Measurements from ENCODE around the gene GRM7. TPM values are rescaled to one million over a fixed set of nuclear protein-coding genes. Genes with fewer than 3 reads are reported as not detected.

The GRM7 gene
- polyA plus RNA-seq, 1 experiment: not detected

GRCh38 chr3:7280318-7280717, 419.4 kb downstream of the GRM7 start:
- no peak for DNase-seq (ENCODE audit: low read depth, low spot score)
- Histone ChIP-seq H3K27ac (ENCODE audit: low read depth, low read length) (no peak overlapping the region), H3K27me3 (ENCODE audit: control insufficient read depth, insufficient read depth, low read length) (no peaks in the 10 kb centered on the region), H3K4me3 (ENCODE audit: low read depth, low read length) (no peak overlapping the region), H3K9me3 (ENCODE audit: control insufficient read depth, insufficient read depth, low read length) (peaks cover 4% of the 10 kb centered on the region; the same call in 1 of the 2 replicates)
- ChIA-PET CTCF (no interaction called here), POLR2A (no interaction called here)
- no peak for TF ChIP-seq CTCF (IDR thresholded peaks at IDR 0.05; ENCODE audit: low read depth, low read length)

- CTCF ChIA-PET: no interaction called here
Observed at GRCh38 chr3:7282988-7283387, 422.1 kb downstream of the GRM7 start.

GRCh38 chr3:7285505-7285904, 424.6 kb downstream of the GRM7 start:
- H3K9me3 ChIP-seq (ENCODE audit: control insufficient read depth, insufficient read depth, low read length): peaks cover 4% of the 10 kb centered on the region; the same call in 1 of the 2 replicates
- no peak overlapping the region for H3K4me3 ChIP-seq (ENCODE audit: low read depth, low read length)
- no peak for TF ChIP-seq CTCF (IDR thresholded peaks at IDR 0.05; ENCODE audit: low read depth, low read length)
- no peaks in the 10 kb centered on the region for H3K27me3 ChIP-seq (ENCODE audit: control insufficient read depth, insufficient read depth, low read length)
- H3K27ac ChIP-seq (ENCODE audit: low read depth, low read length): no peak overlapping the region
- ChIA-PET CTCF (no interaction called here), POLR2A (no interaction called here)
- DNase-seq (ENCODE audit: low read depth, low spot score): no peak

More at GRCh38 chr3:7282988-7283387, 422.1 kb downstream of the GRM7 start:
- Histone ChIP-seq H3K4me3 (ENCODE audit: low read depth, low read length) (no peak overlapping the region), H3K9me3 (ENCODE audit: control insufficient read depth, insufficient read depth, low read length) (peaks cover 4% of the 10 kb centered on the region; the same call in 1 of the 2 replicates), H3K27ac (ENCODE audit: low read depth, low read length) (no peak overlapping the region), H3K27me3 (ENCODE audit: control insufficient read depth, insufficient read depth, low read length) (no peaks in the 10 kb centered on the region)
- no peak for DNase-seq (ENCODE audit: low read depth, low spot score)
- TF ChIP-seq CTCF (IDR thresholded peaks at IDR 0.05; ENCODE audit: low read depth, low read length): no peak
- POLR2A ChIA-PET: no interaction called here

GRCh38 chr3:7288133-7288532, 427.2 kb downstream of the GRM7 start:
- Histone ChIP-seq H3K9me3 (ENCODE audit: control insufficient read depth, insufficient read depth, low read length) (peaks cover 10% of the 10 kb centered on the region), H3K27ac (ENCODE audit: low read depth, low read length) (no peak overlapping the region), H3K4me3 (ENCODE audit: low read depth, low read length) (no peak overlapping the region), H3K27me3 (ENCODE audit: control insufficient read depth, insufficient read depth, low read length) (no peaks in the 10 kb centered on the region)
- POLR2A ChIA-PET: no interaction called here
- CTCF ChIA-PET: no interaction called here
- no peak for TF ChIP-seq CTCF (IDR thresholded peaks at IDR 0.05; ENCODE audit: low read depth, low read length)
- no peak for DNase-seq (ENCODE audit: low read depth, low spot score)

- DNase-seq (ENCODE audit: low read depth, low spot score): no peak
- no peak overlapping the region for H3K27ac ChIP-seq (ENCODE audit: low read depth, low read length)
- peaks cover 12% of the 10 kb centered on the region for H3K9me3 ChIP-seq (ENCODE audit: control insufficient read depth, insufficient read depth, low read length)
- H3K27me3 ChIP-seq (ENCODE audit: control insufficient read depth, insufficient read depth, low read length): no peaks in the 10 kb centered on the region
- ChIA-PET CTCF (no interaction called here), POLR2A (no interaction called here)
- TF ChIP-seq CTCF (IDR thresholded peaks at IDR 0.05; ENCODE audit: low read depth, low read length): no peak
- H3K4me3 ChIP-seq (ENCODE audit: low read depth, low read length): no peak overlapping the region
Observed at GRCh38 chr3:7289121-7289520, 428.2 kb downstream of the GRM7 start.

All from AG04450 (cell line).